GM12878 (cell line): ENCODE results near the gene ACYP1. TPM values are rescaled to one million over a fixed set of nuclear protein-coding genes. Genes with fewer than 3 reads are reported as not detected.

Source experiments
- ATAC-seq: fragments of 200-7000 bp; cut with Tn5 transposase; 3 replicates; pipeline ENCODE4 v1.9.1; 2020; ENCODE audit warnings: mild to moderate bottlenecking, moderate library complexity
- BruUV-seq: library from RNA; stranded (reverse); fragments of 400-500 nt; replicated peaks from 2 replicates; lab custom pipeline; 2021; lab: Mats Ljungman, UMichigan
- CTCF ChIA-PET: fragments of 300-600 bp; sonication (Branson Sonifier 250); formaldehyde crosslinking; extraction: SDS; loops from one replicate; lab custom pipeline; 2021; ENCODE audit warnings: inconsistent platforms; lab: Yijun Ruan, JAX
- POLR2A ChIA-PET: fragments of 350-600 bp; formaldehyde crosslinking; extraction: SDS; loops from one replicate; lab custom pipeline; 2021; ENCODE audit warnings: inconsistent platforms; lab: Charles Lee
- RAD21 ChIA-PET: fragments of 300-600 bp; sonication (Branson Sonifier 250); formaldehyde crosslinking; loops from one replicate; lab custom pipeline; 2023; ENCODE audit warnings: antibody characterized with exemption; ENCODE audit not compliant: unreplicated experiment; lab: Charles Lee
- SMC1A ChIA-PET: fragments of 300-600 bp; sonication (Branson Sonifier 250); formaldehyde crosslinking; loops from one replicate; lab custom pipeline; 2023; ENCODE audit not compliant: unreplicated experiment, uncharacterized antibody; lab: Charles Lee
- DNase-seq: peaks from one replicate; pipeline ENCODE4 v3.0.0-alpha.2; 2011; ENCODE audit warnings: low read depth, low spot score
- FAIRE-seq: peaks from 3 replicates; lab custom pipeline; 2011; peaks lifted over from hg19 to GRCh38; lab: Jason Lieb, UNC
- H2AFZ ChIP-seq: 2 replicates; pipeline ENCODE4 v1.6.0; 2011; ENCODE audit warnings: low read depth, low read length, control low read depth; ENCODE audit not compliant: control insufficient read depth
- H3K27ac ChIP-seq: 2 replicates; pipeline ENCODE4 v1.5.1; 2011; ENCODE audit warnings: control low read depth; ENCODE audit not compliant: control insufficient read depth, insufficient read depth
- H3K27me3 ChIP-seq, 2 experiments: replicated peaks in 1 of 2; 2 replicates each; pipeline versions ENCODE4 v1.6.0 to v1.6.1; 2011; ENCODE audit warnings: low read length in 1 of 2; ENCODE audit not compliant: control insufficient read depth in 2 of 2, insufficient read depth in 2 of 2
- H3K36me3 ChIP-seq, 2 experiments: 2 replicates each; pipeline ENCODE4 v1.5.1; 2011; ENCODE audit warnings: low read length in 1 of 2; ENCODE audit not compliant: control insufficient read depth in 2 of 2, insufficient read depth in 2 of 2
- H3K4me1 ChIP-seq: 2 replicates; pipeline ENCODE4 v1.6.1; 2011; ENCODE audit warnings: mild to moderate bottlenecking, low read length, moderate library complexity, mixed read lengths; ENCODE audit not compliant: control insufficient read depth, insufficient read depth
- H3K4me2 ChIP-seq: 2 replicates; pipeline ENCODE4 v1.6.0; 2011; ENCODE audit warnings: control low read depth; ENCODE audit not compliant: control insufficient read depth, insufficient read depth
- H3K4me3 ChIP-seq: fragments of 200-600 bp; sonication (generic); 2 replicates; pipeline ENCODE4 v1.5.1; 2016
- H3K79me2 ChIP-seq: 2 replicates; pipeline ENCODE4 v1.6.0; 2011; ENCODE audit warnings: low read length; ENCODE audit not compliant: control insufficient read depth, insufficient read depth
- H3K9ac ChIP-seq: 2 replicates; pipeline ENCODE4 v1.8.0; 2011; ENCODE audit warnings: low read length, control low read depth, mixed read lengths; ENCODE audit not compliant: control insufficient read depth, insufficient read depth
- H3K9me3 ChIP-seq: replicated peaks from 3 replicates; pipeline ENCODE4 v1.5.1; 2011; ENCODE audit warnings: mild to moderate bottlenecking, low read length; ENCODE audit not compliant: control insufficient read depth, insufficient read depth
- H4K20me1 ChIP-seq: 2 replicates; pipeline ENCODE4 v1.6.0; 2011; ENCODE audit not compliant: control insufficient read depth, insufficient read depth
- EZH2 ChIP-seq: IDR thresholded peaks from 2 replicates; pipeline ENCODE4 v1.6.1; 2012; ENCODE audit warnings: low read depth, mild to moderate bottlenecking, control low read depth, inconsistent platforms, low read length, borderline replicate concordance; ENCODE audit not compliant: control insufficient read depth
- IRF3 ChIP-seq: fragments of 450-650 bp; IDR thresholded peaks from 2 replicates; pipeline ENCODE4 v1.6.1; 2014; ENCODE audit warnings: mild to moderate bottlenecking
- IRF4 ChIP-seq: IDR thresholded peaks from 2 replicates; pipeline ENCODE4 v1.6.1; 2011; ENCODE audit warnings: low read depth, low read length
- IRF5 ChIP-seq: fragments of 450-650 bp; IDR thresholded peaks from 2 replicates; pipeline ENCODE4 v1.6.1; 2017; ENCODE audit warnings: borderline replicate concordance
- MEF2A ChIP-seq: IDR thresholded peaks from 2 replicates; pipeline ENCODE4 v1.6.1; 2011; ENCODE audit warnings: low read depth, mild to moderate bottlenecking, low read length, moderate library complexity; ENCODE audit not compliant: insufficient read depth
- MTA2 ChIP-seq: fragments of 450-650 bp; IDR thresholded peaks from 2 replicates; pipeline ENCODE4 v1.6.1; 2016; ENCODE audit warnings: low read depth, mild to moderate bottlenecking, moderate library complexity
- MTA3 ChIP-seq: IDR thresholded peaks from 2 replicates; pipeline ENCODE4 v1.6.1; 2012; ENCODE audit warnings: low read length, inconsistent platforms, borderline replicate concordance
- NFXL1 ChIP-seq: fragments of 450-650 bp; IDR thresholded peaks from 2 replicates; pipeline ENCODE4 v1.6.1; 2017; ENCODE audit warnings: antibody characterized with exemption, mild to moderate bottlenecking, borderline replicate concordance
- NR2F1 ChIP-seq: fragments of 450-650 bp; conservative IDR thresholded peaks from 2 replicates; pipeline ENCODE4 v1.6.1; 2017; ENCODE audit warnings: mild to moderate bottlenecking
- RBBP5 ChIP-seq: fragments of 200-600 bp; sonication (generic); conservative IDR thresholded peaks from 2 replicates; pipeline ENCODE4 v1.6.1; 2016
- SREBF1 ChIP-seq: IDR thresholded peaks from 2 replicates; pipeline ENCODE4 v1.6.1; 2012; ENCODE audit warnings: mild to moderate bottlenecking, low read length
- SRF ChIP-seq, 2 experiments: IDR thresholded peaks; 2 replicates each; pipeline ENCODE4 v1.6.1; 2011; ENCODE audit warnings: low read depth in 2 of 2, low read length in 2 of 2, mild to moderate bottlenecking in 1 of 2, moderate library complexity in 1 of 2
- TCF3 ChIP-seq: IDR thresholded peaks from 2 replicates; pipeline ENCODE4 v1.6.1; 2012; ENCODE audit warnings: low read depth, mild to moderate bottlenecking, low read length, borderline replicate concordance; ENCODE audit not compliant: insufficient read depth
- USF1 ChIP-seq: IDR thresholded peaks from 2 replicates; pipeline ENCODE4 v1.6.1; 2011; ENCODE audit warnings: borderline replicate concordance, low read depth, mild to moderate bottlenecking, moderate library complexity, mixed read lengths, low read length; ENCODE audit not compliant: insufficient read depth; ENCODE audit errors: extremely low read length
- ZNF207 ChIP-seq: fragments of 450-650 bp; IDR thresholded peaks from 2 replicates; pipeline ENCODE4 v1.6.1; 2014; ENCODE audit warnings: antibody characterized with exemption, mild to moderate bottlenecking, borderline replicate concordance
- ZNF274 ChIP-seq: IDR thresholded peaks from one replicate; pipeline ENCODE4 v1.8.0; 2011; ENCODE audit not compliant: insufficient read length, insufficient read depth
- ZNF384 ChIP-seq: IDR thresholded peaks from 2 replicates; pipeline ENCODE4 v1.6.1; 2012; ENCODE audit warnings: low read depth, mild to moderate bottlenecking, low read length, improper control_type of control experiment, borderline replicate concordance
- WGBS: methylation state at CpG from one replicate; pipeline ENCODE4 v1.1.6; 2016; ENCODE audit warnings: low lambda C conversion rate; ENCODE audit not compliant: insufficient replicate concordance, insufficient coverage; ENCODE audit errors: missing lambda C conversion rate; 5-methylcytosine and 5-hydroxymethylcytosine counted together
- in situ Hi-C: fragments of 300-500 bp; cut with MboI; formaldehyde crosslinking; loops from 9 replicates; pipeline ENCODE4 v1.14.3; 2018; ENCODE audit warnings: mixed read lengths
- intact Hi-C: fragments of 100-400 bp; cut with micrococcal nuclease; formaldehyde crosslinking; loops from one replicate; pipeline ENCODE4 v1.14.2; 2022; ENCODE audit not compliant: unreplicated experiment
- polyA plus RNA-seq, 11 experiments: library from polyadenylated mRNA; depleted of rRNA in 4 of 11; unstranded in 6 of 11; stranded (reverse) in 5 of 11; fragments of >200 nt; fragmentation: Nextera tagmentation in 4 of 11; fragmentation: Illumina TruSeq in 1 of 11; extraction: Ambion mirVana in 4 of 11; extraction: Trizol in 1 of 11; gene quantifications; 1 replicate in 1 of 11; 2 replicates in 10 of 11; pipeline versions ENCODE4 v1.2.1 to v1.2.3, GENCODE V29; 2011 to 2016; ENCODE audit warnings: inconsistent platforms in 2 of 11, missing spikeins in 2 of 11, low read depth in 1 of 11
- total RNA-seq, 4 experiments: library from RNA; depleted of rRNA in 3 of 4; stranded (reverse); fragments of >200 nt in 3 of 4; fragmentation: Illumina TruSeq in 1 of 4; extraction: Trizol in 1 of 4; gene quantifications; 2 replicates each; pipeline versions ENCODE4 v1.2.1 to v1.2.3, GENCODE V29; 2013 to 2021

ACYP1 gene
- total and polyA plus RNA-seq, 10 of the 15 experiments (the other 5 are each of a cell fraction or from before 2014, with no cell fraction given) = 18.2 to 52.6 (median 43.5) TPM

- intact Hi-C loops = no loop called here
- no peak for TF ChIP-seq NR2F1
- TF ChIP-seq MTA2 = no peak
- TF ChIP-seq MTA3 = no peak
- TF ChIP-seq ZNF384 = no peak
- no peak for TF ChIP-seq IRF4
- TF ChIP-seq SREBF1 = no peak
- TF ChIP-seq IRF5 = no peak
- TF ChIP-seq ZNF207 = no peak
- TF ChIP-seq SRF (IDR thresholded peaks at IDR 0.05; ENCODE audit: low read depth in 2 of 2, low read length in 2 of 2) = no peak
- no peak for TF ChIP-seq USF1
- no peak for TF ChIP-seq TCF3
- no peak for TF ChIP-seq NFXL1
- TF ChIP-seq MEF2A = no peak
- TF ChIP-seq RBBP5 = no peak
- TF ChIP-seq IRF3 = no peak
- no peak for TF ChIP-seq EZH2
- no peak for TF ChIP-seq ZNF274
- no peak for DNase-seq
- ChIA-PET SMC1A (no interaction called here), POLR2A (no interaction called here), RAD21 (no interaction called here), CTCF (no interaction called here)
- WGBS = 66% methylated on average over 3 of the region's 3 CpGs
- BruUV-seq = no TSS peak
- FAIRE-seq = no peak
- Histone ChIP-seq H3K36me3 (no peaks in the 10 kb centered on the region), H3K27ac (no peak overlapping the region), H3K4me3 (no peak overlapping the region), H3K9ac (no peak overlapping the region), H3K4me2 (no peak overlapping the region), H2AFZ (no peak overlapping the region), H4K20me1 (no peaks in the 10 kb centered on the region), H3K4me1 (no peaks in the 10 kb centered on the region), H3K9me3 (no peaks in the 10 kb centered on the region; the same call in 2 of the 3 replicates), H3K79me2 (peaks cover 18% of the 10 kb centered on the region), H3K27me3 (no peaks in the 10 kb centered on the region)
- ATAC-seq = no peak
- in situ Hi-C loops = no loop called here
Measured at GRCh38 chr14:75046899-75047298, 16.9 kb downstream of the ACYP1 start.
